Testis (tissue), 3 donors: ENCODE results near the gene ZFYVE28. TPM values are rescaled to one million over a fixed set of nuclear protein-coding genes. Genes with fewer than 3 reads are reported as not detected.
A peak's percentile ranks its signal among the peaks of the same experiment; 100 is the strongest.

Source experiments
- DNase-seq: peaks from one replicate; pipeline ENCODE4 v3.0.0-alpha.2; 2019
- H3K27ac ChIP-seq, 2 donors: fragments of 200-600 bp; sonication (generic); one replicate each; pipeline ENCODE4 v1.5.1; 2019
- H3K27me3 ChIP-seq: fragments of 200-600 bp; sonication (generic); one replicate; pipeline ENCODE4 v1.5.1; 2019
- H3K36me3 ChIP-seq: fragments of 200-600 bp; sonication (generic); one replicate; pipeline ENCODE4 v1.5.1; 2017; ENCODE audit warnings: low read depth; ENCODE audit errors: missing control alignments
- H3K4me1 ChIP-seq: fragments of 200-600 bp; sonication (generic); one replicate; pipeline ENCODE4 v1.5.1; 2019
- H3K4me3 ChIP-seq, 2 donors: fragments of 200-600 bp; sonication (generic); one replicate each; pipeline ENCODE4 v1.5.1; 2017 to 2019
- H3K9me3 ChIP-seq: fragments of 200-600 bp; sonication (generic); one replicate; pipeline ENCODE4 v1.5.1; 2017
- POLR2A ChIP-seq: fragments of 450-650 bp; IDR thresholded peaks from one replicate; pipeline ENCODE4 v1.6.1; 2017; ENCODE audit warnings: antibody characterized with exemption, mild to moderate bottlenecking, moderate library complexity
- WGBS, 2 donors: methylation state at CpG; one replicate each; pipeline ENCODE4 v1.1.5; 2018; 5-methylcytosine and 5-hydroxymethylcytosine counted together
- intact Hi-C: fragments of 100-400 bp; cut with DNase I; formaldehyde crosslinking; loops from one replicate; pipeline ENCODE4 v1.15.1; 2023; ENCODE audit warnings: low total_unique reads
- polyA plus RNA-seq: library from polyadenylated mRNA; stranded (reverse); fragments of 350-450 nt; fragmentation: Illumina TruSeq; extraction: RNeasy Lipid Tissue Mini Kit (QIAGEN cat#74804); gene quantifications from one replicate; pipeline ENCODE4 v1.2.3, GENCODE V29; 2014; ENCODE audit warnings: low read depth, low replicate concordance; ENCODE audit not compliant: insufficient read depth
- total RNA-seq, 2 donors: library from RNA; depleted of rRNA; stranded (reverse); fragments of >200 nt; gene quantifications; one replicate each; pipeline ENCODE4 v1.2.3, GENCODE V29; 2016
- TF ChIP-seq, protein P1 (sequence below), 3 experiments: fragments of 450-650 bp in 2 of 3; fragments of 200-600 bp in 1 of 3; sonication (generic) in 1 of 3; IDR thresholded peaks; one replicate each; pipeline ENCODE4 v1.5.1; 2016 to 2019; ENCODE audit warnings: antibody characterized with exemption in 3 of 3, mild to moderate bottlenecking in 2 of 3, moderate library complexity in 1 of 3

The ZFYVE28 gene
- total and polyA plus RNA-seq, 3 donors from 2014 or later: 14.7 to 55.3 (median 40.5) TPM

DNA sequence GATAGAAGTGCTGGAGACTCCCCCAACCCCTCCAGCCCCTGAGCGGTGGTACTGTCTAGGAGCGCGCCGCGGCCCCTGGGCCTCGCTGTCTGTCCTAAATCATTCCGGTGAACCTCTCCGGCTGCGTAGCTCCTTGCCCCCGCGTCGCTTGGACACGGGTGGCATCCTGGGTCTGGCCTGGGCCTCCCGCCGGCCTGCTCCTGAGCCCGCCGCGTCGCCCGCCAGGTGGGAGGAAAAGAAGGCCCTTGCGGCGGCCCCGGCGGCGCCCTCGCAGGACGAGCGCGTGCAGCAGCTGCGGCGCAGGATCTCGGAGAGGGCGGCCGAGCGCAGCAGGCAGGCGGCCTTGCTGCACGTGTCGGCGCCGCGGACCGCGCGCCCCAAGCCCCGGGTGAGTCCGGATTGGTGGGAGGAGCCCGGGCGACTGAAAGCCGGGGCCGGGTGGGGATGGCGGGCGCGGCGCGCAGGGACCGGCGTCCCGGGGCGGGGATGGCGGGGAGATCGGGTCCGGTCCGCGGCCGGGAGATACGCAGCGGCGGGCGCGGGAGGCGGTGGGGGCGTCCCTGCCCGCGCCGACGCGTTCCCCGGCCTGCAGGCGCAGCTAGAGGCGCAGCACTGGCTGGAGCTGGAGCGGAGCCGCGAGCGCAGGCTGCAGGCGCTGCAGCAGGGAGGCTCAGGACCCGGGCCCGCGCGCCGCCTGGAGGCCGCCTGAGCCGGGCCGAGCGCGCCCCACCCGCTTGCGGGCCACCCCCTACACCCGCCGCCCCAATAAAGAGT is 44.0 kb upstream of the ZFYVE28 start:
- Histone ChIP-seq H3K27ac (peak overlapping the region; percentile 12 to 66), H3K4me3 (peak overlapping the region; percentile 41 to 50), H3K4me1 (peaks cover 9% of the 10 kb centered on the region), H3K27me3 (no peaks in the 10 kb centered on the region), H3K9me3 (no peaks in the 10 kb centered on the region), H3K36me3 (no peaks in the 10 kb centered on the region)
- no peak for TF ChIP-seq POLR2A
- TF ChIP-seq, protein P1, sequence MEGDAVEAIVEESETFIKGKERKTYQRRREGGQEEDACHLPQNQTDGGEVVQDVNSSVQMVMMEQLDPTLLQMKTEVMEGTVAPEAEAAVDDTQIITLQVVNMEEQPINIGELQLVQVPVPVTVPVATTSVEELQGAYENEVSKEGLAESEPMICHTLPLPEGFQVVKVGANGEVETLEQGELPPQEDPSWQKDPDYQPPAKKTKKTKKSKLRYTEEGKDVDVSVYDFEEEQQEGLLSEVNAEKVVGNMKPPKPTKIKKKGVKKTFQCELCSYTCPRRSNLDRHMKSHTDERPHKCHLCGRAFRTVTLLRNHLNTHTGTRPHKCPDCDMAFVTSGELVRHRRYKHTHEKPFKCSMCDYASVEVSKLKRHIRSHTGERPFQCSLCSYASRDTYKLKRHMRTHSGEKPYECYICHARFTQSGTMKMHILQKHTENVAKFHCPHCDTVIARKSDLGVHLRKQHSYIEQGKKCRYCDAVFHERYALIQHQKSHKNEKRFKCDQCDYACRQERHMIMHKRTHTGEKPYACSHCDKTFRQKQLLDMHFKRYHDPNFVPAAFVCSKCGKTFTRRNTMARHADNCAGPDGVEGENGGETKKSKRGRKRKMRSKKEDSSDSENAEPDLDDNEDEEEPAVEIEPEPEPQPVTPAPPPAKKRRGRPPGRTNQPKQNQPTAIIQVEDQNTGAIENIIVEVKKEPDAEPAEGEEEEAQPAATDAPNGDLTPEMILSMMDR (IDR thresholded peaks at IDR 0.05): peak in 2 of 3 experiments; percentile 33 to 47
- DNase-seq: peak; percentile 69
- intact Hi-C loops: no loop called here
- 6 to 25% methylated on average over 14 to 64 of the region's 99 CpGs for WGBS, 2 donors

- Histone ChIP-seq H3K27me3 (no peaks in the 10 kb centered on the region), H3K36me3 (no peaks in the 10 kb centered on the region), H3K4me1 (peaks cover 9% of the 10 kb centered on the region), H3K4me3 (no peak overlapping the region), H3K9me3 (no peaks in the 10 kb centered on the region), H3K27ac (no peak overlapping the region)
- intact Hi-C loops: no loop called here
- no peak for TF ChIP-seq POLR2A
- TF ChIP-seq, protein P1 (IDR thresholded peaks at IDR 0.05): no peak
- no peak for DNase-seq
- WGBS, 2 donors: 81% methylated on average over 14 to 15 of the region's 15 CpGs
These were observed 43.0 kb upstream of the ZFYVE28 start for GRCh38 chr4:2461246-2461960.

DNA sequence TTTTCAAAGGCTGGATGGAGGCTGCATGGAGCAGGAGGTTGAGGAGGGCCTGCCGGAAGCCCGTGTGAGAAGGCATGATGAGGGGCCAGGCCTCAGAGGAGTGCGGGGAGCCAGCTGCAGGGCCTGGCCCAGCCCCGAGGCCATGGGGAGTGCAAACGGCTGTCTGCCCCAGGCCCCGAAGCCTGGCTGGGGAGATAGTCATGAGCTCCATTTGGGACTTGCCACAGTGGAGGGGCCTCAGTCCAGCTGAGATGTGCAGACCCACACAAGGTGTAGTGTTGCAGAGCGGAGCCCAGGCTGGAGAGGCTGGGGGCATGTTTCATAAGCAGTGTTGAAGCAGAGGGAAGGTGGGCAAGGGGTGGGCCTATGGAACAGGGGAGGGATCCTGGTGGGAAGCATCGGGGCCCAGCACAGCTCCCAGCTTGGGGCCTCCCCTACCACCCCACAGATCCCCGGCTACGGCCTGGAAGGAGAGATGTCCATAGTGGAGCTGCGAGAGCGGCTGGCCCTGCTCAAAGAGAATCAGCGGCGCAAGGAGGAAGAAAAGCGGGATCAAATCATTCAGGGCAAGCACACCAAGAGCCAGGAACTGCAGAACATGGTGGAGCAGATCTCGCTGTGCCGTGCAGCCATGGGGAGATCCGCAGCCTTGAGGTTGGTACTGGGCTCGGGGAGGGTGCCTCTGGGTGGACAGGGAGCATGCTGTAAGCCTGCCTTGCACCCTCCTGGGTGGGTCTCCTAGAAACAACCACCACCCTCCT is 41.3 kb upstream of the ZFYVE28 start:
- intact Hi-C loops: no loop called here
- no peaks in the 10 kb centered on the region for H3K36me3 ChIP-seq
- H3K27me3 ChIP-seq: no peaks in the 10 kb centered on the region
- H3K27ac ChIP-seq: no peak overlapping the region
- no peak for DNase-seq
- H3K4me1 ChIP-seq: peaks cover 9% of the 10 kb centered on the region
- 90 to 94% methylated on average over 14 to 19 of the region's 19 CpGs for WGBS, 2 donors
- no peak overlapping the region for H3K4me3 ChIP-seq
- no peak for TF ChIP-seq POLR2A
- TF ChIP-seq, protein P1 (IDR thresholded peaks at IDR 0.05): no peak
- no peaks in the 10 kb centered on the region for H3K9me3 ChIP-seq

DNA sequence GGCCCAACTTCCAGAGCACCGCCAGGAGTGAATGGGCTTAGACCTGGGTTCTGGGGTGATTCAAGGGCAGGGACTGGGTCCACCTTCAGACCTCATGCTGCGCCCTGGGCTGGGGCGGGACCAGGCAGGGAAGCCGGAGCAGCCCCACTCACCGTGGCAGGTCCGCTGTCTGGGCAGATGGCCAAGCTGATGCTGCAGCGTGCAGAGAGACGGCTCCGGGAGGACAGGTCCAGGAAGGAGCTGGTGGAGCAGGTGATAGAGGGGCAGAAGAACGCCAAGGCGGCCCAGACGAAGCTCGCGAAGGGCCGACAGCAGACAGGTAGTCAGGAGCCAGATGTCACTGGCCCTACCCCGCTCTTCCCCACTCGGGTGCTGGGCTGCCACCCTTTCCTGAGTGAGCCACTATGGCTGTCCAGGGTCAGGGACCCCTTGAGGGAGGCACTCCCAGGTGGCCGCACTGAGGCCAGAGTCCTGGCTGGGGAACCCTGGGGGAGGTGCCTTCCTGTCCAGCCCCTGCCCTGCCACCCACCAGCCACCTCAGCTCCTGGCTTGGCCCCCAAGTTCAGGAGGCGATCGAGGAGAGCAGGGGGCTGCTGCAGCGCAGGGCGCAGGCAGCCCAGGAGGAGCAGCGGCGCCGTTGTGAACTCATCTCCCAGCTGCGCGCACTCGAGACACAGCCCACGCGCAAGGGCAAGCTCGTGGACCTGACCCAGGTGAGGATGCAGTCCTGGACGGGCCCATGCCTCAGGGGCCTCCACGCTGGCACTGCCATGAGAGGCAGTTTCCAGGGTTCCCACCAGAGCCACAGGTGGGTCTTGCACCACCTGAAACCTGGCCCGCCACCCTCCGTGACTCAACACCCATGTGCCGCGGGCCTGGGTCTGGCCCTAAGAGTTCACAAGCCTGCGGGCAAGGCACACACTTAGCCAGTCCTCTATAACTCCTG is 40.4 kb upstream of the ZFYVE28 start:
- TF ChIP-seq, protein P1 (IDR thresholded peaks at IDR 0.05): no peak
- TF ChIP-seq POLR2A: no peak
- no peak overlapping the region for H3K27ac ChIP-seq
- peaks cover 9% of the 10 kb centered on the region for H3K4me1 ChIP-seq
- intact Hi-C loops: no loop called here
- no peaks in the 10 kb centered on the region for H3K36me3 ChIP-seq
- DNase-seq: no peak
- WGBS, 2 donors: 83 to 86% methylated on average over 18 to 38 of the region's 38 CpGs
- H3K27me3 ChIP-seq: no peaks in the 10 kb centered on the region
- H3K4me3 ChIP-seq: no peak overlapping the region
- no peaks in the 10 kb centered on the region for H3K9me3 ChIP-seq
